OCI-LY3 (cell line): ENCODE results near the gene CAPZB.
"Not testable (repeated sequence)": the region's sequence is repeated elsewhere in the genome, so short reads cannot be mapped to it uniquely, and the experiment has no call there.

Experiments used
- H2AFZ ChIP-seq: fragments of 200-600, 300-600 bp; shearing (Covaris generic); 2 replicates; pipeline ENCODE4 v1.6.0; 2014; ENCODE audit warnings: antibody characterized with exemption, low read depth, low read length
- H3K27ac ChIP-seq: fragments of 200-600, 300-600 bp; sonication (generic); 2 replicates; pipeline ENCODE4 v1.5.1; 2014; ENCODE audit warnings: mild to moderate bottlenecking, low read length, moderate library complexity, mixed read lengths
- H3K27me3 ChIP-seq: fragments of 200-600, 300-600 bp; sonication (generic); 2 replicates; pipeline ENCODE4 v1.6.1; 2014; ENCODE audit warnings: low read depth, low read length, mixed read lengths
- H3K36me3 ChIP-seq: fragments of 200-600, 300-600 bp; sonication (generic); replicated peaks from 2 replicates; pipeline ENCODE3; 2014; ENCODE audit warnings: low read depth, low read length, mixed read lengths
- H3K4me1 ChIP-seq: fragments of 300-600, 200-600 bp; sonication (generic); 2 replicates; pipeline ENCODE4 v1.6.1; 2014; ENCODE audit warnings: low read length, mixed read lengths
- H3K4me2 ChIP-seq: fragments of 200-600, 300-600 bp; sonication (generic); 2 replicates; pipeline ENCODE4 v1.6.1; 2014; ENCODE audit warnings: low read length, mixed read lengths
- H3K4me3 ChIP-seq: fragments of 300-600, 200-600 bp; sonication (generic); 2 replicates; pipeline ENCODE4 v1.5.1; 2014; ENCODE audit warnings: antibody characterized with exemption, mild to moderate bottlenecking, low read length, moderate library complexity
- H3K79me2 ChIP-seq: fragments of 300-600, 200-600 bp; shearing (Covaris generic); 2 replicates; pipeline ENCODE4 v1.6.1; 2014; ENCODE audit warnings: mild to moderate bottlenecking, low read length, mixed read lengths
- H3K9ac ChIP-seq: fragments of 300-600, 200-600 bp; shearing (Covaris generic); 2 replicates; pipeline ENCODE4 v1.6.0; 2014; ENCODE audit warnings: mild to moderate bottlenecking, low read length, moderate library complexity
- H3K9me3 ChIP-seq: fragments of 200-600, 300-600 bp; shearing (Covaris generic); 2 replicates; pipeline ENCODE4 v1.6.1; 2014; ENCODE audit warnings: low read length, mixed read lengths; ENCODE audit not compliant: insufficient read depth
- H4K20me1 ChIP-seq: fragments of 200-600, 300-600 bp; sonication (generic); 2 replicates; pipeline ENCODE4 v1.6.1; 2016; ENCODE audit warnings: low read length, mixed read lengths; ENCODE audit not compliant: insufficient read depth
- EZH2phosphoT487 ChIP-seq: fragments of 200-600 bp; shearing (Covaris generic); IDR thresholded peaks from 2 replicates; pipeline ENCODE4 v1.6.1; 2018; ENCODE audit warnings: antibody characterized with exemption, mixed run types, low read depth
- TF ChIP-seq, protein P1 (sequence below): fragments of 200-600, 300-600 bp; sonication (generic); IDR thresholded peaks from 2 replicates; pipeline ENCODE4 v1.5.1; 2014; ENCODE audit warnings: antibody characterized with exemption, low read length, low read depth

The CAPZB gene

GRCh38 chr1:19512545-19512944 lies 27.2 kb upstream of the CAPZB start:
- Histone ChIP-seq H3K79me2 (no peaks in the 10 kb centered on the region), H3K9ac (no peak overlapping the region)

DNA sequence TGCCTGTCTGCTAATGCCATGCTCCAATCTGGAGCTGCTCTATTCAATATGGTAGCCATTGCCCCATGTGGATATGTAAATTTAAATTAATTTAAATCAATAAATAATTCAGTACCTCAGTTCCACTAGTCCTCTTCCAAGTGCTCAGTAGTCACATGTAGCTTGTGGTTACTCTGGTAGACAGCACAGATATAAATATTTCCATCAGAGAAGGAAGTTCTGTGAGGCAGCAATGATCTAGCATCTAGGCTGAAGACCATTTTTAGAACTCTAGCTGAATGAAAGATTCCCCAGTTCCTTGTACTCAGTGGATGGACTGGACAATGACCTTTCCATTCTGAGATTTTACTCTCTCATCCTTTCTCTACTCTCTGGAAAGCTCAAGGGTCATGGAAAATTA lies 25.8 kb upstream of the CAPZB start:
- H4K20me1 ChIP-seq, result no peaks in the 10 kb centered on the region
- H3K36me3 ChIP-seq, result no peaks in the 10 kb centered on the region
- H3K27me3 ChIP-seq, result no peaks in the 10 kb centered on the region
- H3K4me3 ChIP-seq, result no peak overlapping the region
- H3K4me1 ChIP-seq, result peaks cover 3% of the 10 kb centered on the region; the same call in 1 of the 2 replicates
- TF ChIP-seq EZH2phosphoT487, result no peak
- TF ChIP-seq, protein P1, sequence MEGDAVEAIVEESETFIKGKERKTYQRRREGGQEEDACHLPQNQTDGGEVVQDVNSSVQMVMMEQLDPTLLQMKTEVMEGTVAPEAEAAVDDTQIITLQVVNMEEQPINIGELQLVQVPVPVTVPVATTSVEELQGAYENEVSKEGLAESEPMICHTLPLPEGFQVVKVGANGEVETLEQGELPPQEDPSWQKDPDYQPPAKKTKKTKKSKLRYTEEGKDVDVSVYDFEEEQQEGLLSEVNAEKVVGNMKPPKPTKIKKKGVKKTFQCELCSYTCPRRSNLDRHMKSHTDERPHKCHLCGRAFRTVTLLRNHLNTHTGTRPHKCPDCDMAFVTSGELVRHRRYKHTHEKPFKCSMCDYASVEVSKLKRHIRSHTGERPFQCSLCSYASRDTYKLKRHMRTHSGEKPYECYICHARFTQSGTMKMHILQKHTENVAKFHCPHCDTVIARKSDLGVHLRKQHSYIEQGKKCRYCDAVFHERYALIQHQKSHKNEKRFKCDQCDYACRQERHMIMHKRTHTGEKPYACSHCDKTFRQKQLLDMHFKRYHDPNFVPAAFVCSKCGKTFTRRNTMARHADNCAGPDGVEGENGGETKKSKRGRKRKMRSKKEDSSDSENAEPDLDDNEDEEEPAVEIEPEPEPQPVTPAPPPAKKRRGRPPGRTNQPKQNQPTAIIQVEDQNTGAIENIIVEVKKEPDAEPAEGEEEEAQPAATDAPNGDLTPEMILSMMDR, result no peak
- H2AFZ ChIP-seq, result no peak overlapping the region
- no peak overlapping the region for H3K9ac ChIP-seq
- H3K79me2 ChIP-seq, result no peaks in the 10 kb centered on the region
- H3K4me2 ChIP-seq, result no peak overlapping the region
- H3K9me3 ChIP-seq, result no peaks in the 10 kb centered on the region
- no peak overlapping the region for H3K27ac ChIP-seq

More at GRCh38 chr1:19512545-19512944, 27.2 kb upstream of the CAPZB start:
- Histone ChIP-seq H3K27me3 (no peaks in the 10 kb centered on the region), H4K20me1 (no peaks in the 10 kb centered on the region), H3K36me3 (no peaks in the 10 kb centered on the region), H3K4me1 (peaks cover 3% of the 10 kb centered on the region; the same call in 1 of the 2 replicates), H3K4me2 (no peak overlapping the region), H3K4me3 (no peak overlapping the region), H3K27ac (no peak overlapping the region), H2AFZ (no peak overlapping the region), H3K9me3 (no peaks in the 10 kb centered on the region)
- TF ChIP-seq EZH2phosphoT487, result no peak
- TF ChIP-seq, protein P1, result no peak

DNA sequence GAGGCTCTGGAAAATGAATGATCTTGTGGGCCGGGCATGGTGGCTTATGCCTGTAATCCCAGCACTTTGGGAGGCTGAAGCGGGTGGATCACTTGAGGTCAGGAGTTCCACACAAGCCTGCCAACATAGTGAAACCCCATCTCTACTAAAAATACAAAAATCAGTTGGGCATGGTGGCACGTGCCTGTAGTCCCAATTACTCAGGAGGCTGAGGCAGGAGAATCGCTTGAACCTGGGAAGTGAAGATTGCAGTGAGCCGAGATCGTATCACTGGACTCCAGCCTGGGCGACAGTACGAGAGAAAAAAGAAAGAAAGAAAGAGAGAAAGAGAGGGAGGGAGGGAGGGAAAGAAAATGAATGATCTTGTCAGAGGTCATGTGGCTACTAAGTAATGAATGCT lies 24.3 kb upstream of the CAPZB start:
- H3K4me2 ChIP-seq, H2AFZ ChIP-seq, H3K4me3 ChIP-seq, H3K9ac ChIP-seq, H3K27me3 ChIP-seq, H3K4me1 ChIP-seq, H3K27ac ChIP-seq, H4K20me1 ChIP-seq, H3K79me2 ChIP-seq, H3K36me3 ChIP-seq, H3K9me3 ChIP-seq: not testable (repeated sequence)

- H3K4me2 ChIP-seq, result no peak overlapping the region
- no peaks in the 10 kb centered on the region for H3K9me3 ChIP-seq
- no peak overlapping the region for H2AFZ ChIP-seq
Observed at GRCh38 chr1:19507516-19507915, 22.2 kb upstream of the CAPZB start.

More at GRCh38 chr1:19507516-19507915, 22.2 kb upstream of the CAPZB start:
- H3K36me3 ChIP-seq, result no peaks in the 10 kb centered on the region
- H3K4me1 ChIP-seq, result peaks cover 3% of the 10 kb centered on the region; the same call in 1 of the 2 replicates
- no peaks in the 10 kb centered on the region for H3K79me2 ChIP-seq
- no peaks in the 10 kb centered on the region for H4K20me1 ChIP-seq
- no peak overlapping the region for H3K27ac ChIP-seq
- H3K27me3 ChIP-seq, result no peaks in the 10 kb centered on the region
- TF ChIP-seq EZH2phosphoT487, result no peak
- TF ChIP-seq, protein P1, result no peak
- no peak overlapping the region for H3K4me3 ChIP-seq
- H3K9ac ChIP-seq, result no peak overlapping the region
